ENCODE measurements around the gene RERE. TPM values are rescaled to one million over a fixed set of nuclear protein-coding genes. Genes with fewer than 3 reads are reported as not detected.

Gene RERE
- total RNA-seq, 1 experiment from 2014 or later, result 40.6 TPM

GRCh38 chr1:8460132-8460544 is 357.3 kb downstream of the RERE start:
- Histone ChIP-seq H3K27me3 (ENCODE audit: insufficient read depth, low read length) (no peaks in the 10 kb centered on the region), H3K4me2 (ENCODE audit: low read length) (no peak overlapping the region), H3K9ac (ENCODE audit: low read length) (no peak overlapping the region), H3K4me3 (replicated peaks in 1 of 2; ENCODE audit: low read depth in 1 of 2, low read length in 2 of 2) (no peak overlapping the region), H4K20me1 (ENCODE audit: insufficient read depth) (no peaks in the 10 kb centered on the region), H3K36me3 (ENCODE audit: control insufficient read depth in 1 of 2, insufficient read depth in 2 of 2, low read length in 2 of 2) (0 out of 4 replicates have a peak, but pooled peaks cover 0 to 3% of the 10 kb centered on the region in 2 experiments), H3K79me2 (ENCODE audit: insufficient read depth, low read length) (no peaks in the 10 kb centered on the region), H2AFZ (ENCODE audit: low read depth, low read length, poor library complexity, severe bottlenecking) (no peak overlapping the region), H3K9me2 (ENCODE audit: insufficient read depth) (no peaks in the 10 kb centered on the region), H3K4me1 (ENCODE audit: control insufficient read depth in 1 of 2, insufficient read depth in 2 of 2, low read length in 2 of 2) (peaks cover 20% of the 10 kb centered on the region in 2 experiments), H3K9me3 (ENCODE audit: control insufficient read depth in 1 of 2, insufficient read depth in 1 of 2, low read depth in 1 of 2, low read length in 2 of 2) (no peaks in the 10 kb centered on the region), H3K27ac (ENCODE audit: low read depth, low read length) (no peak overlapping the region)
- DNase-seq (ENCODE audit: low read depth, low spot score) (no peak), ATAC-seq (no peak)
- no TSS peak for BruUV-seq (replicated peaks)
- ChIA-PET CTCF (no interaction called here), POLR2A (no interaction called here), RAD21 (ENCODE audit: low non-redundant PET in 1 of 2, low total read pairs in 2 of 2, uncharacterized antibody in 2 of 2, unreplicated experiment in 2 of 2) (no interaction called here)
- TF ChIP-seq ZBTB33 (IDR thresholded peaks at IDR 0.05; ENCODE audit: extremely low read depth, insufficient replicate concordance, low read length) (no peak), YY1 (IDR thresholded peaks at IDR 0.05; ENCODE audit: extremely low read depth, insufficient replicate concordance, low read depth, low read length) (no peak)
- intact Hi-C loops (cut with micrococcal nuclease), result no loop called here

GRCh38 chr1:8458607-8459006 is 358.8 kb downstream of the RERE start:
- H3K36me3 ChIP-seq (ENCODE audit: control insufficient read depth in 1 of 2, insufficient read depth in 2 of 2, low read length in 2 of 2), result 0 out of 4 replicates have a peak, but pooled peaks cover 0 to 3% of the 10 kb centered on the region in 2 experiments
- no peaks in the 10 kb centered on the region for H3K9me3 ChIP-seq (ENCODE audit: control insufficient read depth in 1 of 2, insufficient read depth in 1 of 2, low read depth in 1 of 2, low read length in 2 of 2)
- no peaks in the 10 kb centered on the region for H4K20me1 ChIP-seq (ENCODE audit: insufficient read depth)
- BruUV-seq (replicated peaks), result no TSS peak
- H3K4me3 ChIP-seq (replicated peaks in 1 of 2; ENCODE audit: low read depth in 1 of 2, low read length in 2 of 2), result no peak overlapping the region
- no peak overlapping the region for H3K4me2 ChIP-seq (ENCODE audit: low read length)
- H3K9ac ChIP-seq (ENCODE audit: low read length), result no peak overlapping the region
- peaks cover 20% of the 10 kb centered on the region in 2 experiments for H3K4me1 ChIP-seq (ENCODE audit: control insufficient read depth in 1 of 2, insufficient read depth in 2 of 2, low read length in 2 of 2)
- no peak overlapping the region for H2AFZ ChIP-seq (ENCODE audit: low read depth, low read length, poor library complexity, severe bottlenecking)
- ATAC-seq (no peak), DNase-seq (ENCODE audit: low read depth, low spot score) (no peak)
- TF ChIP-seq SIN3A (IDR thresholded peaks at IDR 0.05; ENCODE audit: low read depth) (no peak), EZH2phosphoT487 (IDR thresholded peaks at IDR 0.05; ENCODE audit: borderline replicate concordance) (no peak), ZNF274 (IDR thresholded peaks at IDR 0.05; ENCODE audit: low read depth, low read length) (no peak)
- RAD21 ChIA-PET (ENCODE audit: low non-redundant PET in 1 of 2, low total read pairs in 2 of 2, uncharacterized antibody in 2 of 2, unreplicated experiment in 2 of 2), result no interaction called here
- H3K27me3 ChIP-seq (ENCODE audit: insufficient read depth, low read length), result no peaks in the 10 kb centered on the region
- no peaks in the 10 kb centered on the region for H3K9me2 ChIP-seq (ENCODE audit: insufficient read depth)
- POLR2A ChIA-PET, result no interaction called here
- intact Hi-C loops (cut with micrococcal nuclease), result no loop called here
- H3K27ac ChIP-seq (ENCODE audit: low read depth, low read length), result no peak overlapping the region
- no peaks in the 10 kb centered on the region for H3K79me2 ChIP-seq (ENCODE audit: insufficient read depth, low read length)
- CTCF ChIA-PET, result no interaction called here
